GM19239 (cell line): Measurements from ENCODE around the gene AMZ2.

Source experiments
- DNase-seq: peaks from one replicate; pipeline ENCODE4 v3.0.0; 2011; ENCODE audit warnings: low spot score; ENCODE audit not compliant: insufficient read length
- FAIRE-seq: peaks from 2 replicates; lab custom pipeline; 2011; peaks lifted over from hg19 to GRCh38; lab: Jason Lieb, UNC

The AMZ2 gene

DNA sequence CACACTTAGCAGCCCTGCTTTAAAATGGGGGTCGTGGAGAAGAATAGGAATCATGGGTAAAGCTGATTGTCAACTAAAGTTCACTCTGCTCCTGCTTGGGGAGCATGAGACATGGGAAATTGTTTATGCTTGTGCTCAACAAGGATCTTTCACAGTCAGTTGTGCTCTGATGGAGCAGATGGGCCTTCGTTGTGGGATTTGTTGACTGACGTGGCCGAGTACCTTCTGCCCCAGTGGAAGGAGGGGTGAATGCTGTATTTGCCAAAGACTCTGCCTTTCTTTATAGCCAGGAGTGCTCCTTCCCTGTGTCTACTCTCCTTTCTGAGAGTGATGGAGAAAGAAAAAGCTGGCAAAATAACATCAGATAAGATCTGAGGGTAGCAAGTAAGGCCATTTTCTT lies 54.8 kb downstream of the AMZ2 start:
- FAIRE-seq (no peak), DNase-seq (no peak)

GRCh38 chr17:68304706-68305105 lies 56.9 kb downstream of the AMZ2 start:
- no peak for FAIRE-seq
- DNase-seq, result no peak

- FAIRE-seq, result no peak
- no peak for DNase-seq
These were observed 57.3 kb downstream of the AMZ2 start for GRCh38 chr17:68305142-68305541.
